HG03039 (cell line): ENCODE measurements around the gene SERPINE1.

Experiments used
- ATAC-seq: cut with Tn5 transposase; IDR thresholded peaks from one replicate; pipeline ENCODE4 v1.9.1; 2021; ENCODE audit warnings: mild to moderate bottlenecking, moderate library complexity; ENCODE audit not compliant: unreplicated experiment

Gene SERPINE1

DNA sequence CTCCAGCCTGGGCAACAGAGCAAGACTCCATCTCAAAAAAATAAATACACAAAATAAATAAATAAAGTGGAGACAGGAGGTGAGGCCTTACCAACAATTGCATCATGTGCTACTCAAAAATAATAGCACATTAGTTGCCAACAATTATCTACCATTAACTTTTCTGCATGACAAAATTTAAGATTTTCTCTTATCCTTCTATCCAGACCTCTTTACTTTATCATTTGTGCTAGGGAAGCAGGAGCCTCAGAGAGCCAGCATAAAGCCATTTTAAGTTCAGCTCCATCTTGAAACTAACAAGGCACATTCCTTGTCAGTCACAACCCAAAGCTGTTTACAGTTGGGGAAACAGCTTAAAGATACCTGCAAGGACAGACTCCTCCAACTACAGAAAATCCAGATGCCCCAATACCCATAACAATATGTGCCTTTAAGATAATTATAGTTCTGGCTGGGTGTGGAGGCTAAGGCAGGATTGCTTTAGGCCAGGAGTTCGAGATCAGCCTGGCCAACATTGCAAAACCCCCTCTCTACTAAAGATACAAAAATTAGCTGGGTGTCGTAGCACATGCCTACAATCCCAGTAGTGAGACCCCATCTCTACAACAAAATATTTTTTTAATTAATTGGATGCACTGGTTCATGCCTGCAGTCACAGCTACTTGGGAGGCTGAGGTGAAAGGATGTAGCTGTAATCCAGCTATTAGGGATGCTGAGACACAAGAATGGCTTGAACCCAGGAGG lies 25.2 kb downstream of the SERPINE1 start:
- no peak for ATAC-seq

DNA sequence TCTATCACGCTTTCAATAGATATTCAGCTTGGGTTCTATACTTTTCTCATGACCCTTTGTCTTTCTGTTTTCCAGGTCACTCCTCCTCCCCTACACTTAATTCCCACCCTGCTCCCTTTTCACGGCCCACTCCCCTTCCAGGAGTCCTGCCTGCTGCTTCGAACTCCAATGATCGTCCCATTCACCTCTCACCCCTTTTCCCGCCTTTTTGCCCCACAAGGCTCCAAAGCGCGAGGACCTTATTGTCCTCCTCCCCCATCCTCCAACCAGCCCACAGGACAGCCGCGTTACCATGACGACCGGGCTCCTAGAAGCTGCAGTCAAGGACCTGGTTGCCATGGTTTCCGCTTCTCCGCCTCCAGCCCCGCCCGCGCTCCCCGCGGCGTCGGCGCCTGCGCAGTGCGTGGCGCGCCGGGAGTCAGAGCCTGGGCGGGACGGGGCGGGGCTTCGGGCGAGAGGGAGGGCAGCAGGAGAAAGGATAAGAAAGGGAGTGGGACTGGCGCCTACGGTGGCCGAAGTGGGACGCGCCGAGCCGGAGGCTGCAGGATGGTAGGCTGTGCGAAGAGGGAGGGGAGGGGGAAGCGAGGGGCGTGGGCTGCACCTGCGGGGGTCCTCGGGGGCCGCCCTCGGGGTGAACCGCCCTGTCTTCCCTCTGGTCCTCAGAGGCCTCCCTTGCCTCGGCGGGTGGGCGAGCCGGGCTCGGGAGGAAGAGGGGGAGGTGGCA lies 27.2 kb downstream of the SERPINE1 start, which contains the start of gene AP1S1:
Gene AP1S1 (plus strand): TSS at position 508 of the 724 bp plus-strand sequence. CDS start 39 bp downstream, at position 547.
- ATAC-seq: peak; percentile 63

DNA sequence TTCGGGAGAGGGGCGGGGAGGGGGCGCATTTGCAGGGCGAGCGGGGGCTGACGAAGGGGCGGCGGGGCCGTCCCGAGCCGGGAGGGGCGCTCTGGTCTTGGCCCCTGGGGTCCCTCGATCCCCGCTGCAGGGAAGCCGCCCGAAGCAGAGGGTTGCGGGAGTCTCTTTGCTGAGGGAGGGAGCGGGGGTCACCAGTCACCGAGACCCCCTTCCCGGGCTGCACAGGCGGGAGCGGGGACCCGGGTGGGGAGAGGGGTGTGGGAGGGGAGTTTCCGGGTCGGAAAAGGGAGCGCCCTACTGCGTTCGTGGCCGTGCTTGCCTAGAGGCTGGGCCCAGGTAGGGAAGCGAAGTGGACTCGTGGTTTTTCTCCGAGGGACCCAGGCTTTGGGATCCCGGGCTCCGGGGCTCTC lies 27.8 kb downstream of the SERPINE1 start:
- ATAC-seq: peak; percentile 17

DNA sequence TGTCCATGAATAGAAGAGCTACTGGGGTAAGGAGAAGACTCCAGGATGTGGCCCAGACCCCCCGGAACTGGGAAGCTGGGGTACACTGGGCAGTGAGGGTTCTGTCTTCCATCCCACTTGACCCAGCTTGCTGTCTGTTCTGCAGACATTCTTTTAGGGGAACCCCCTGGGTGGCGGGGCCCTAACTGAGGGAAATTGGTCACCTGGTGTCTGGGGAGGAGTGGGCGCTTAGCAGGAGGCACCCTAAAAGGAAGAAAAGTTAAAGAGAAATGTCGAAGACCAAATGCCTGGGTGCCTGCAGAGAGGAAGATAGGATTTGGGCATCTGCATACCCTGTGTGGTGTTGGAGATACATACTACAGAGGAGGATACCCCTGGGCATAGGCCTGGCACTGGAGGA lies 28.4 kb downstream of the SERPINE1 start:
- no peak for ATAC-seq

DNA sequence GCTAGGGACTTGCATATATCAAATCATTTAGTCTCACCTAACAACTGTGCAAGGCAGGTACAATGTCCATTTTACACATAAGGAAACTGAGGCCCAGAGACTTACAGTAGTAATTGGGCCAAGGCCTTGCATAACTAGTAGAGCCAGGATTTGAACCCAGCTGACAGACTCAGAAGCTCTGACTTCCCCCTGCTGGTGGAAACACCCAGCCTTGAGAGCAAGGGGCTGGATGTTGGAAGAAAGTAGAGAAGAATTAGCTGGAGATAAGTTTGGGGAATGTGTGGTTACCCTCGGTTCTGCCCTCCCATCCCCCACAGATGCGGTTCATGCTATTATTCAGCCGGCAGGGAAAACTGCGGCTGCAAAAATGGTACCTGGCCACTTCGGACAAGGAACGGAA lies 29.4 kb downstream of the SERPINE1 start:
- ATAC-seq: no peak

DNA sequence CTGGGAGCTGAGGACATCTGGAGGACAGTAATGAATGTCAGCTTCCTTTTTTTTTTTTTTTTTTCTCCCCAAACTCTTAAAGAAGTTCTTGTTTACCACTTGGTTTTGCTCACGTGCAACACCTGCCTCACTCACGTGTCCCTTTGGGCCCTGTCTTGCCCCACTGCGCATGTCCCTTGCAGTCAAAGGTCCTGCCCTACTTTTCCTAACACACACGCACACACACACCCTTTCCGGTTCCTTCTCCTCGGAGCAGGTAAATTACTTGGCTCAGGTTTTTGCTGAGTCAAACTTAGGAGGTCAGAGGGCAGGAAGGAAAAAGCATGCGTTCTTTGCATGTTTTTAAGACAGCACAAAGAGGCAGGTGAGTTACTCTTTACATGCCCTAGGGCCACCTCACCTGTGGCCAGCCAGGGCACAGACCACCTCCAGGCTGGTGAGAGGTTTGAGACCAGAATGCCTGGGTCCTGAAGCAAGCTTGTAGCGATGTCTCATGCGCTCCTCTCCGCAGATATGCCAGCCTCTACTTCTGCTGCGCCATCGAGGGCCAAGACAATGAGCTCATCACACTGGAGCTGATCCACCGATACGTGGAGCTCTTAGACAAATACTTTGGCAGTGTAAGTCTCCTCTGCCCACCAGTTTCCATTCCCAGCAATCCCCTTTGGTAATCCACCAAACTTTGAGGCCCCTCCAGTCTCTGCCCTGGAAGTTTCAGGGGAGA lies 30.1 kb downstream of the SERPINE1 start:
- ATAC-seq: no peak

DNA sequence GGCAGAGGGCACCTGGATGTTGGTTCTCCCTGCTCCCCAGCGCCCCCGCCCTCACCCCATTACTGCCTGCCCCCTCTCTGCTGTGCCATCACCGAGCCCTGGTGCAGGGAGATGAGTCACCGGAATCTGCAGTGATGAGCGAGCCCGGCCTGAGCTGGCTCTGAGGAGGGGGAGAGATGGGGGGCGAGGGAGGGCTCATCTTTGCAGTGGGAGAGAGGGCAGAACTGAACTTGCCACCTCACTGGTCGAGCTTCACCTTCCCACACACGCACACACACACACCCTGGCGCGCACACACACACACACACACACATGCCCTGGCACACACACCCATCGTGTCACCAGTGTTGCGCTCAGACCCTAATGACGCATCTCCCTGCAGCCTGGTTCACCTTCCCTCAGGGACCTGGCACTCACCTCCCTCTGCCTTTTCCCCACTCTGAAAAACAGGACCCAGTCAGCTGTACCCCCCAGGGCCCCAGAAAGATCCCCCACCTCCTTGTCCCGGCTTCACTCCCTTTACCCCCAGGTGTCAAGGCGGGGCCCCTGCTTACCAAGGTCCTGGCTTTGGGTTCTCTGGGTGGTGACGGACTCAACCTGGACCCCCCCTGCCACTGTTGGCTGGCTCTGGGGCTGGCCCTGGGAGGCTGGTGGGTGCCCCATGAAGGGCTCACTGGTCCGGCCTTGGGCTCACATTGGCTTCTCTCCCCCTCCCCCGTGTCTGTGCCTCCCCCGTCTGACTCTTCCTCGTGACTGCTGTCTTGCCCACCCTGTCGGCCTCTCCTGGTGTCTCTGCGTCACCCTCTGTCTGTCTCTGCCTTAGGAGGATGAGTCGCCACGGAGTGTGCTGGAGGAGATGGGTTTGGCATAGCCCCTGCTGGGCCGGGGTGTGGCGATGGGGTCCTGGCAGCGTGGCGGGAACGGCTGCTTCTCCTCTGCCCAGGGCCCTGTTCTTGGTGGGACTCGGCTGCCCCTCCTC lies 33.1 kb downstream of the SERPINE1 start:
- ATAC-seq: no peak

DNA sequence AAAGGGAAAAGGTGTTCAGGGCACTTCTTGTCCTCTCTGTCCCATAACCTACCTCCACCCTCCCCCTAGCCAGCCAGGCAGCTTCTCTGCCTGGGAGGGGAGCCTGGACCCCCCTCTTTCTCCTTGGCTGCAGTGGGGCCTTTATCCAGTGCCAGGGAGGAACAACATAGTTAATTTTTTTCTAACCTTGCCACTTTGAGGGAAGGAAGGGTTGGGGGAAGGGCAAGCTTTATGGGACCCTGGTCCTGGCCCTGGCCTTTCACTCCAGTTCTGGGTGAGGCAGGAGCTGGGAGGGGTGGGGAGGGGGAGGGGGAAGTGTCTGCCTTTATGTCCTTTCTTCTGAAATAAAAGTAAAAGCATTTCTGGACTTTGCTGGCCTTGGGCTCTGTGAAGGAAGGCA lies 34.0 kb downstream of the SERPINE1 start:
- ATAC-seq: no peak

DNA sequence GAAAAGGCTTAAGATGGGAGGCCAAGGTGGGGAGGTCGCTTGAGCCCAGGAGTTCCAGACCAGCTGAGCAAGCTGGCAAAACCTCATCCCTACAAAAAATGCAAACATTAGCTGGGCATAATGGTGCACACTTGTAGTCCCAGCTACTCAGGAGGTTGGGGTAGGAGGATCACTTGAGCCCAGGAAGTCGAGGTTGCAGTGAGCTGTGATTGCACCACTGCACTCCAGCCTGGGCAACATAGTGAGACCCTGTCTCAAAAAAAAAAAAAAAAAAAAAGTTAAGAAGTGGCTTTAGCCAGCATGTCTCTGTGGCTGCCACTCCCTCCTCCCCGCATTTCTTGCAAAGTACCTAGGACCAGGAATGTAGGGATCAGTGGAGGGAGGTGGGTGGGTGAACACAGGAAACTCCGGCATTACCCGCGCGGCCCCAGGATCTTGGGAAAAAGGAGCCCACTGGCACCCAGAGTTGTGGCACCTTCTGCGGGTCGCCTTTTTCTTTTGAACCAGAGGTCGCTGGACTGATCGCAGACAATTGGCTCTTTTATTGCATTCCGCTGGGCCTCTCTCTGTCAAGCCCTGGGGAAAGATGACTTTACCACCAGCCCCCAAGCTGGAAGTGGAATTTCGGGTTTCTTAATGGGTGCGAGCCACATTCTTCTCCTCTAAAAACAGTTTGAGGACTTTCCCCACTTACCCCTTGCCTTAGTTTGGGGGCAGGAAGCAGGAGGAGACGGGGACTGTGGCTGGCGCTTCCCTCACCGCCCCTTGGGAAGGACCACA lies 35.0 kb downstream of the SERPINE1 start:
- ATAC-seq: no peak

DNA sequence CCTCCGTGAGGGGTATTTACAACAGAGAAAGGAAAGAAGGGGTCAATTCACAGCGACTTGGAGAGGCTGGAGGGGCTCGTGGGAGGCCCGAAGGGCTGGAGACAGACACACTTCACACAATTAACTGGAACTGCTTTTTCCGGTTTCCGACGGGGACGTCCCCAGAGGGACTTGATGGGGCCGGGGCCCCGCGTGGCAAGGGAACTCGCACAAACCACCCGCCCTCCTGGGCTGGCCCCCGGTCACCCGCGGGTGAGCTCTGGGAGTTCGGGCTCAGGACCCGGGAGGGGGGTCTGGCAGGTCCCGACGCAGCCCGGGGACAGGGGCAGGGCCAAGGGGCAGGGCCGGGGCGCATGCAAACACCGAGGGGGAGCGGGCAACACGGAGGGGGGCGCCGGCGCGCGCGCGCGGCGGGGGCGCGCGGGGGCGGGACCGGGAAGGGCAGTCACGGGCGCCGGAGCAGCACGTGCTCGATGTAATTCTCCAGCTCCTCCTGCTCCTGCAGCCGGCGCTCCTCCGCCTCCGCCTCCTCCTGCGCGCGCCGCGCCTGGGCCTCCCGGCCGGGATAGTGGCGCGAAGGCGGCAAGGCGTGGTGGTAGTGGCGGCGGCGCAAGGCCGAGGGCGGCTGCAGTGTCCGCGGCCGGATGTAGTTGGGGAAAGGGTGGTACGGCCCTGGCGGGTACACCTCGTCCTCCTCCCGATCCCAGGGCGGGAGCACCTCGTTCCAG lies 35.8 kb downstream of the SERPINE1 start:
- ATAC-seq: no peak

DNA sequence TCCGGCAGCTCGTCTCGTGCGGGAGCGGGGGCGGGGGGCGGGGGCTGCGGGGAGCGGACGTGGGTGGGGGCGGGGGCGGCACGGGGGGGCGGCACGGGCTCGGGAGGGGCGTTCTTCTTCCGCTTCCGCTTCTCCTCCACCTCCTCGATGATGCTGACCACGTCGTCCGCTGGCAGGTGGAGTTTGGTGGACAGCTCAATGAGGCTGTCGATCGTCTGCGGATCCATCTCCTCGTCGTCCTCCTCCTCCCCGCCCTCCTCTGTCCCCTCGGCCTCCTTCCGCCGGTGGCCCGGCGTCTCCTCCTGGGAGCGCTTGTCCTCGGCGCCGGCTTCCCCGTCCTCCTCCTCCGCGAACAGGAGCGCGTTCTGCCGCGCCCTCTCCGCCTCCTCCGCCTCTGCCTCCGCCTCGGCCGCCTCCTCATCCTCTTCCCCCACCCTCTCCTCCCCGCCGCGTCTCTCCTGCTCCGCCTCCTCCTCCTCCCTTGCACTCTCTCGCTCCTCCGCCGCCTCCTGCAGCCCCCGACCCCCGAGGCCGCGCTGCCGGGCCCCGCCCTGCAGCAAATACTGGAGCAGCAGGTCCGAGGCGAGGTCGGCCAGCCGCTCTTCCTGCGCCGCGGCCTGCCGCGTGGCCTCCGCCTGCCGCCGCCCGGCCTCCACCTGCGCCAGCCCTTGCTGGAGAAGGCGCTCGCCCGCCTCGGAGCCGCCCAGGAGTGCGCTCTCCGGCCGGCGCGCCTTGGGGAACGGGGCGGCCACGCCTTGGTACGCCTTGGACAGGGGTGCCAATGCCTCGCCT lies 36.6 kb downstream of the SERPINE1 start:
- no peak for ATAC-seq

DNA sequence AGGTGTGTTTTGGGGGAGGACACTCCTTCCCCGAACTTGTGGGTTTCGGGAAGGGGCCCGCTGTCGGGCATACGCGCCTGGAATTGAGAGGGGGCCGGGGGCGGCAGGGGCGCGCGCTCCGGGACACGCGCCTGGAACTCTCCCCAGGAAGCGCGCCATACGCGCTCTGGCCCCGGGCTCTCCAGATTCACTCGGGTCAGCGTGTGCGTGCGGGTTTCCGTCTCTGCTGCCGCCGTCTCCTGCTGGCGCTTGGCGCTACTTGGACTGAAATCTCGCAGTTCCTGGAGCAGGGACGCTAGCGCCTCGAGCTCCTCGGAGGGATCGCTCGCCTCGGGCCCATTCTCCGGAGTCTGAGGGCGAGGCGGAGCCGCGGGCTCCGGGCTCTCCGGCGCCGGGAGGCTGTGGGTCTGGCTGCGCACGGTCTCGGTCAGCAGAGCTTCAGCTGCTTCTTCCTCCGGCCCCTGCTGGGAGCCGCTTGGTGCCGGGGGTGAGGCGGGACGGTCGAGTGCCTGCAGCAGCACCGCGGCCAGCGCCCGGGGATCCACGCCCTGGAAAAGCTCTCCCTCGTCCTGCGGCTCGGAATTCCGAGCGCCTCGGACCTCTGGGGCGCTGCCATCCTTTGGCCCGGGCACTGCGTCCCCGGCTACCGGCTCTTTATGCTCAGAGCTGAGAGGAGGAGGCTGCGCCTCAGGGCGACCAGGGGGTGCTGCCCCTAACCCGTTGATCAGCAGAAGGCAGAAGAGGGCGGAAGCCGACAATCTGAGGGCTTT lies 37.4 kb downstream of the SERPINE1 start:
- ATAC-seq: no peak

DNA sequence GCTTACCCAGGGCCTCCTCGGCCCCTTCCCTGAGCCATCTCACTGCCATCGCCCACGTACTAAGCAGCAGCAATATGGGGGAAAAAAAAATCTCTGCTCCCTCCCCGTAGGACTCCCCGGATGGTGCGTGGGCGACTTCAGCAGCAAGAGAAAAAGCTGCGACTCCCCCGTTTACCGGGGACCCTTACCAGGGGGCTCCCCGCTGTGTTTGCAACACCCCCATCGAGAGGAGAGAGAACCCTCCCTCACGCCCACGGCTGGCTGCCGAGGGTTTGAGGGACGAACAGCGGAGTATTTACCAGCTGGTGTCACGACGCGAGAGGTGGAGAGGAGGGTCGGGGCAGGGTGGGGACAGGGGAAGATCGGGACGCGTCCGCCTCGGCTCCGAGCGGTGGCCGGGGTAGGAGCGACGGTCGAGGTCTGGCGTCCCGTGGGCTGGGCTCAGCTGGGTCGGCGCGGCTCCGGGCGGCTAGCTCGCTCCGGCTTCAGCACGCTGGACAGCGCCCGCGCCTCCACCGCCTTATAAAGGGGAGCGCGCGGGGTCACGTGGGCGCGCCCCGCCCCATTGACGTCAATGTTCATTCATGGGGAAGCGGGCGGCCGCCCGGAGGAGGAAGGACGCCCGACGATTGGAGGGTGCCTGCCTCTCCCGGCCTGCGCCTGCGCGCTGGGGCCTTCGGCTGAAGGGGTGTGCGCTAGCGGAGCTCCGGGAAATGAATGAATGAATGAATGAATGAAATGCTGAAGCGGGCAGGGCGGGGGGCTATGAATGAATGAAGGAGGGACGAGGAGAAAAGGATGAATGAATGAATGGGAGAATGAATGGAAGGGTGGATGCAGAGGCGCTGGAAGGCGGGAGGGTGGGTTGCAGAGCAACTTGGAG lies 38.4 kb downstream of the SERPINE1 start, which contains the start of gene VGF:
Gene VGF (minus strand): TSS at position 495 of the 883 bp plus-strand sequence. CDS start 726 bp downstream, outside the sequence.
- peak; percentile 59 for ATAC-seq

DNA sequence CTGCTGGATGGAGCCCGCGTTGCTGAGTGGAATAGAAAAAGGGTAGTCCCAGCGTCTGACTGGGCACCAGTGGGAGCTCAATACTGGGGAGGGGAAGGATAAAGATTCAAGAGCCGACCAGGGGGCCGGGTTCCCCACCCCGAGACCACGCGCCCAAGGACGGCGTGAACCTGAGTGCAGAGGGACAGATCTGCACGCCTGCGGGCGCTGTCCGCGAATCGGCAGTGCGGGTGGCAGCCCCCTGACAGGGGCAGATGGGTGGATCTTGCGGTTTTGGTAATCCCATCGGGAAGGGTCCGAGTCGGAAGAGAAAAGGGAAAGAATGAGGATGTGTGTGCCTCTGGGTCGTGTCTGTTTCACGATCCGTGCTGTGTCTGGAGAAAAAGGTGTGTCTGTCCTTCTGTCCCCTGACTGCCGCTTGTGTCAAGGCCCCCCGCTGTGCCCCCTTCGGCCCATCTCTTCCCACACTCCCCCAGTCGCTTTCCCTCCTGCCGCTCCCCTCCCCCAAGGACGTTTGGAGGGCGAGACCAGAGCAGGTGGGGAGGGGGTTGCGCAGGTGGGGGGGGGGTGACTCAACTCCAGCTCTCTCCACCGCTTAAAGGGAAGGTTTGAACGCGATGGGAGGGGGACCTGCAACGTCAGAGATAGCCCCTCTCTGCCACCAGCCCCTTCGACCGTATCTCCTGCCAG lies 39.2 kb downstream of the SERPINE1 start:
- ATAC-seq: no peak

DNA sequence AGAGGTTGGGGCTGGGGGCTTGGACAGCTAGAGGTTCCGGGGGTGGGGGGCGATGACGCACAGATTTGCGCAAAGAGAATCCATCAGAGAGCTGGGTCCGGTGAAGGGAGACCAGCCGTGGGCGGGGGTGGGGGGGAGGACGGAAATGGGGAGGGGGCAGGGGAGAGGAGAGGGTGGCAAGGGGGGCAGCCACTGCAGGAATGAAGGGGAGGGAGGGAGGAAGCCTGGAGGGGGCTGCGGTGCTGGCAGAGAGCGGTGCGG lies 39.7 kb downstream of the SERPINE1 start:
- no peak for ATAC-seq
